ENCODE measurements around the gene HEYL. TPM values are rescaled to one million over a fixed set of nuclear protein-coding genes. Genes with fewer than 3 reads are reported as not detected.

The HEYL gene
- total RNA-seq, 1 experiment from 2014 or later: 3.4 TPM

GRCh38 chr1:39673215-39673614 is 33.8 kb upstream of the HEYL start:
- ChIA-PET POLR2A (no interaction called here), CTCF (no interaction called here)
- no TSS peak for BruUV-seq (replicated peaks)
- Mint-ChIP-seq H3K27me3 (ENCODE audit: insufficient read depth, unreplicated experiment) (peaks cover 9% of the 10 kb centered on the region), H3K27ac (ENCODE audit: unreplicated experiment) (no peak overlapping the region), H3K4me1 (ENCODE audit: low read depth, unreplicated experiment) (no peaks in the 10 kb centered on the region), H3K4me3 (ENCODE audit: unreplicated experiment) (no peak overlapping the region), H3K9me3 (ENCODE audit: unreplicated experiment) (no peaks in the 10 kb centered on the region), H3K36me3 (ENCODE audit: insufficient read depth, unreplicated experiment) (no peaks in the 10 kb centered on the region)
- H3K9me3 ChIP-seq: no peaks in the 10 kb centered on the region
- TF ChIP-seq, protein P1, sequence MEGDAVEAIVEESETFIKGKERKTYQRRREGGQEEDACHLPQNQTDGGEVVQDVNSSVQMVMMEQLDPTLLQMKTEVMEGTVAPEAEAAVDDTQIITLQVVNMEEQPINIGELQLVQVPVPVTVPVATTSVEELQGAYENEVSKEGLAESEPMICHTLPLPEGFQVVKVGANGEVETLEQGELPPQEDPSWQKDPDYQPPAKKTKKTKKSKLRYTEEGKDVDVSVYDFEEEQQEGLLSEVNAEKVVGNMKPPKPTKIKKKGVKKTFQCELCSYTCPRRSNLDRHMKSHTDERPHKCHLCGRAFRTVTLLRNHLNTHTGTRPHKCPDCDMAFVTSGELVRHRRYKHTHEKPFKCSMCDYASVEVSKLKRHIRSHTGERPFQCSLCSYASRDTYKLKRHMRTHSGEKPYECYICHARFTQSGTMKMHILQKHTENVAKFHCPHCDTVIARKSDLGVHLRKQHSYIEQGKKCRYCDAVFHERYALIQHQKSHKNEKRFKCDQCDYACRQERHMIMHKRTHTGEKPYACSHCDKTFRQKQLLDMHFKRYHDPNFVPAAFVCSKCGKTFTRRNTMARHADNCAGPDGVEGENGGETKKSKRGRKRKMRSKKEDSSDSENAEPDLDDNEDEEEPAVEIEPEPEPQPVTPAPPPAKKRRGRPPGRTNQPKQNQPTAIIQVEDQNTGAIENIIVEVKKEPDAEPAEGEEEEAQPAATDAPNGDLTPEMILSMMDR (IDR thresholded peaks at IDR 0.05; ENCODE audit: insufficient read depth in 1 of 2, low read depth in 1 of 2, low read length in 1 of 2, severe bottlenecking in 1 of 2, unreplicated experiment in 1 of 2): no peak
- H3K36me3 ChIP-seq (ENCODE audit: control insufficient read depth, insufficient read depth, low read length): no peaks in the 10 kb centered on the region
- no peaks in the 10 kb centered on the region; the same call in 1 of the 2 replicates for H3K27me3 ChIP-seq (replicated peaks; ENCODE audit: control insufficient read depth, insufficient read depth, low read length)
- intact Hi-C loops (cut with micrococcal nuclease; ENCODE audit: unreplicated experiment): no loop called here
- DNase-seq: no peak
- no peaks in the 10 kb centered on the region for H3K4me1 ChIP-seq
- H3K4me3 ChIP-seq (ENCODE audit: low read depth, low read length): no peak overlapping the region

GRCh38 chr1:39672551-39672947 is 33.1 kb upstream of the HEYL start:
- H3K4me1 Mint-ChIP-seq (ENCODE audit: low read depth, unreplicated experiment): no peaks in the 10 kb centered on the region
- H3K27me3 ChIP-seq (replicated peaks; ENCODE audit: control insufficient read depth, insufficient read depth, low read length): no peaks in the 10 kb centered on the region; the same call in 1 of the 2 replicates
- peak overlapping the region; percentile 50 for H3K4me3 Mint-ChIP-seq (ENCODE audit: unreplicated experiment)
- H3K9me3 ChIP-seq: no peaks in the 10 kb centered on the region
- no peak overlapping the region for H3K4me3 ChIP-seq (ENCODE audit: low read depth, low read length)
- DNase-seq: no peak
- no peaks in the 10 kb centered on the region for H3K9me3 Mint-ChIP-seq (ENCODE audit: unreplicated experiment)
- CTCF ChIA-PET: no interaction called here
- POLR2A ChIA-PET: no interaction called here
- no TSS peak for BruUV-seq (replicated peaks)
- H3K36me3 Mint-ChIP-seq (ENCODE audit: insufficient read depth, unreplicated experiment): no peaks in the 10 kb centered on the region
- no peaks in the 10 kb centered on the region for H3K4me1 ChIP-seq
- H3K36me3 ChIP-seq (ENCODE audit: control insufficient read depth, insufficient read depth, low read length): no peaks in the 10 kb centered on the region
- H3K27ac Mint-ChIP-seq (ENCODE audit: unreplicated experiment): no peak overlapping the region
- peaks cover 10% of the 10 kb centered on the region for H3K27me3 Mint-ChIP-seq (ENCODE audit: insufficient read depth, unreplicated experiment)
- TF ChIP-seq, protein P1 (IDR thresholded peaks at IDR 0.05; ENCODE audit: insufficient read depth in 1 of 2, low read depth in 1 of 2, low read length in 1 of 2, severe bottlenecking in 1 of 2, unreplicated experiment in 1 of 2): no peak
- intact Hi-C loops (cut with micrococcal nuclease; ENCODE audit: unreplicated experiment): no loop called here

DNA sequence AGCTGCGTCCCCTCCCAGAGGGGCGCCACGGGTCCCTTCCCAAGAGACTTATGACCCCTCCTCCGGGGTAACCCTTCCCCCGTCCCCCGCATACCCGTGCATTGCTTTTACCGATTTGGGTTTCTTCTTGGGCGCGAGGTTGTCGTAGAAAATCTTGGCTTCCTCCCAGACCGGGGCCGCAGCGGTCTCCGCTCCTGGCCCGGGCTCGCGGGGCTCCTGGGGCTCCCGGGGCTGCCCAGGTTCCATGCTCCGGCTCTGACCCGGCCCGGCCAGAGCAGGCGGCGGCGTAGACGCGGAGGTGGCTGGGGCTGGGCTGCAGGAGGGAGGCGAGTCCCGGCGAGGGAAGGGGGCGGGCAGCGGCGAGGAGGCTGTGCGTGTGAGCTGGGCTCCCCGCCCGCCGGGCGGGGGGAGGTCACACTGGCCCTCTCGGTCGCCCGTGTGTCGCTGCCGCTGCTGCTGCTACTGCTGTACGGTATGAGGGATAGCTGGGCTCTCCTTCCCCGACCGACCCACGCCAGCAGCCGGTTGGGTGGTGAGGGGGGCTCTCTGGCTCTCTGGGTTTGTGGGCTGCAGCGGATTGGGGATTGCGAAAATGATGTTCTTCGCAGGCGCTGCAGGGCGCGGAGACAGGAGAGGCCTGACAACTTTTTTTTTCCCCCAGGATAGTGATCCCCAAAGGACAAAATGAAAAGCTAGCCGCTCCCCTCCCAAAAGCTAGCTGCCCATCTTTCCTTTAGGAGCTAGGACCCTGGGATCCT is 32.5 kb upstream of the HEYL start, which contains the start of gene NT5C1A:
Gene NT5C1A (minus strand): TSS at position 315 of the 758 bp plus-strand sequence. CDS start 69 bp downstream, at position 246.
- Histone ChIP-seq H3K27me3 (replicated peaks; ENCODE audit: control insufficient read depth, insufficient read depth, low read length) (no peaks in the 10 kb centered on the region; the same call in 1 of the 2 replicates), H3K4me1 (no peaks in the 10 kb centered on the region), H3K4me3 (ENCODE audit: low read depth, low read length) (peak within 1 kb of the TSS; percentile 30), H3K36me3 (ENCODE audit: control insufficient read depth, insufficient read depth, low read length) (no peaks in the 10 kb centered on the region), H3K9me3 (no peaks in the 10 kb centered on the region)
- Mint-ChIP-seq H3K36me3 (ENCODE audit: insufficient read depth, unreplicated experiment) (no peaks in the 10 kb centered on the region), H3K27ac (ENCODE audit: unreplicated experiment) (no peak within 1 kb of the TSS), H3K9me3 (ENCODE audit: unreplicated experiment) (no peaks in the 10 kb centered on the region), H3K4me1 (ENCODE audit: low read depth, unreplicated experiment) (no peaks in the 10 kb centered on the region), H3K27me3 (ENCODE audit: insufficient read depth, unreplicated experiment) (peaks cover 10% of the 10 kb centered on the region), H3K4me3 (ENCODE audit: unreplicated experiment) (peak within 1 kb of the TSS; percentile 50)
- TF ChIP-seq, protein P1 (IDR thresholded peaks at IDR 0.05; ENCODE audit: insufficient read depth in 1 of 2, low read depth in 1 of 2, low read length in 1 of 2, severe bottlenecking in 1 of 2, unreplicated experiment in 1 of 2): no peak
- peak in 1 of 2 experiments; percentile 18 for DNase-seq
- ChIA-PET POLR2A (no interaction called here), CTCF (no interaction called here)
- intact Hi-C loops (cut with micrococcal nuclease; ENCODE audit: unreplicated experiment): no loop called here
- BruUV-seq (replicated peaks): no TSS peak
